Measurements from ENCODE around the gene KRTAP19-4. TPM values are rescaled to one million over a fixed set of nuclear protein-coding genes. Genes with fewer than 3 reads are reported as not detected.

The KRTAP19-4 gene
- not detected in 2 replicates for total RNA-seq

GRCh38 chr21:30497065-30497464 is at the start of gene KRTAP19-4:
KRTAP19-4 (minus strand) TSS chr21:30497165; CDS start chr21:30497110, 55 bp downstream.

DNA sequence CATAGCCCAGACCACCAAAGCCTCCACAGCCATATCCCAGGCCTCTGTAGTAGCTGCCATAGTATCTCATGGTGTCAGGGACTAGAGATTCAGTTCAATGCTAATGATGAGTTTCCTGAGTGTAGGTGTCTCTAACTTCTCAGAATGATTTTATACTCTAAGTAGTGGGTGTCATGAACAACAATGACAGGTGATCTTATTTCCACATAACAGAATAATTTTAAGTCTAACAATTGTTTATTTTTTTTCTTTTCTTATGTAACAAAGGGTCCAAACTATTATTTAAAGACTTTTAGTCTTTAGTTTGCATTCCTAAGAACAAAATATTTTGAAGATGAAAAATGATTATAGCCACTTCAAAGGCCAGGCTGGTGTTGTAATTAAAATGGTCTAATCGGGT is 44.8 kb upstream of the KRTAP19-4 start, which contains the start of gene KRTAP19-6:
KRTAP19-6 (minus strand) TSS at position 101 of the 400 bp plus-strand sequence; CDS start at position 70, 31 bp downstream.

DNA sequence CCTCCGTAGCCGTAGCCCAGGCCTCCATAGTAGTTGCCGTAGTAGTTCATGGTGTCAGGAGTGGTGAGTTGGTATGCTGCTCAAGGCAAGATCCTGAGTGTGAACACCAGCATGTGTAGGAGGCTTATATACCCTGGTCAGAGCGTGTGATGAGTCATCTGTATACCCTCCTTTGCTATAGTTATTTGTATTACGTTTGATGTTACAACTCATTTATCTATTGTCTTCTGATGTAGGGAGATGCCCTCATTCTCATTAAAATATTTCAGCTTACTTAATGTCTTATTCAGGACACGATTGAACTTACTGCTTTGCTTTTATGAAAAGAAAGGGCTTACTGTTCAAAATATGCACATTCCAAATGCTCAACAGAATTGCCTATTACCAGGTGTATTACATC is 5.1 kb upstream of the KRTAP19-4 start, which contains the start of gene KRTAP19-5:
KRTAP19-5 (minus strand) TSS at position 101 of the 400 bp plus-strand sequence; CDS start at position 50, 51 bp downstream.

GRCh38 chr21:30491963-30492428 is 5.0 kb downstream of the KRTAP19-4 start, which contains the start of gene KRTAP19-3:
KRTAP19-3 (minus strand) TSS chr21:30492013; CDS start chr21:30491957, 56 bp downstream.

DNA sequence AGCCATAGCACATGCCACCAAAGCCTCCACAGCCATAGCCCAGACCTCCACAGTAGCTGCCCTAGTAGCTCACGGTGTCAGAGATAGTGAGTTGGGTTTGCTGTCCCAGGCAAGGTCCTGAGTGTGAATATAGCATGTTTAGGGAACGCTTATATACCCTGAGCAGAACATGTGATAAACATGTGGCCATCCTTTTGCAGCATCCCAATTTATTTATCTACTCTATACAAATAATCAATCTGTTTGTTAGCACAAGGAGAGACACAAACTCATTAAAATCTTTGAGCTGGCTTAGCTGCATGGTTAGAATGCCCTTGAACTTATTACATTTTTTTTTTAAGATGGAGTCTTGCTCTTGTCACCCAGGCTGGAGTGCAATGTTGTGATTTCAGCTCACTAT is 9.6 kb downstream of the KRTAP19-4 start, which contains the start of gene KRTAP19-2:
KRTAP19-2 (minus strand) TSS at position 101 of the 400 bp plus-strand sequence; CDS start at position 13, 88 bp downstream.

DNA sequence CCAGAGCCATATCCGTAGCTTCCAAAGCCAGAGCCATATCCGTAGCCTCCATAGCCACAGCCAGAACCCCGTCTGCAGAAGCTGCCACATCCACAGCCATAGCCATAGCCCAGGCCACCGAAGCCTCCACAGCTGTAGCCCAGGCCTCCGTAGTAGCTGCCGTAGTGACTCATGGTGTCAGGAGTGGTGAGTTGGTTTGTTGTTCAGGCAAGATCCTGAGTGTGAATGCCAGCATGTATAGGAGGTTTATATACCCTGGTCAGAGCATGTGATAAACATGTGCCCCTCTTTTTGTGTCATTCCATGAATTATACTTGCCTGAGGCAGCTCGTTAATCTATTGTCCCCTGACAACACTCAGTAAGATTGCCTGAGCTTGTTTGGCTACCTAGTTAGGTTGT is 16.8 kb downstream of the KRTAP19-4 start, which contains the start of gene KRTAP19-1:
KRTAP19-1 (minus strand) TSS at position 223 of the 400 bp plus-strand sequence; CDS start at position 173, 50 bp downstream.

Other genes with a start within 250 kb of the KRTAP19-4 start
- not detected in 2 replicates for gene KRTAP24-1, start 214.2 kb downstream of the KRTAP19-4 start, total RNA-seq
- gene KRTAP25-1, start 207.7 kb downstream of the KRTAP19-4 start, total RNA-seq = not detected in 2 replicates
- gene KRTAP26-1, start 176.8 kb downstream of the KRTAP19-4 start, total RNA-seq = not detected in 2 replicates
- not detected in 2 replicates for gene KRTAP27-1, start 159.5 kb downstream of the KRTAP19-4 start, total RNA-seq
- not detected in 2 replicates for gene KRTAP23-1, start 148.6 kb downstream of the KRTAP19-4 start, total RNA-seq
- gene KRTAP13-2, start 124.9 kb downstream of the KRTAP19-4 start, total RNA-seq = not detected in 2 replicates
- not detected in 2 replicates for gene KRTAP13-1, start 101.1 kb downstream of the KRTAP19-4 start, total RNA-seq
- gene KRTAP13-3, start 71.2 kb downstream of the KRTAP19-4 start, total RNA-seq = not detected in 2 replicates
- gene KRTAP13-4, start 66.9 kb downstream of the KRTAP19-4 start, total RNA-seq = not detected in 2 replicates
- not detected in 2 replicates for gene KRTAP15-1, start 56.9 kb downstream of the KRTAP19-4 start, total RNA-seq
- gene KRTAP19-1, start 16.8 kb downstream of the KRTAP19-4 start, total RNA-seq = not detected in 2 replicates
- gene KRTAP19-2, start 9.7 kb downstream of the KRTAP19-4 start, total RNA-seq = not detected in 2 replicates
- not detected in 2 replicates for gene KRTAP19-3, start 5.2 kb downstream of the KRTAP19-4 start, total RNA-seq
- gene KRTAP19-5, start 5.0 kb upstream of the KRTAP19-4 start, total RNA-seq = not detected in 2 replicates
- not detected in 2 replicates for gene KRTAP19-6, start 44.7 kb upstream of the KRTAP19-4 start, total RNA-seq
- not detected in 2 replicates for gene KRTAP19-7, start 64.1 kb upstream of the KRTAP19-4 start, total RNA-seq
- gene KRTAP22-2, start 93.2 kb upstream of the KRTAP19-4 start, total RNA-seq = not detected in 2 replicates
- gene KRTAP6-3, start 95.3 kb upstream of the KRTAP19-4 start, total RNA-seq = not detected in 2 replicates
- gene KRTAP6-2, start 101.7 kb upstream of the KRTAP19-4 start, total RNA-seq = not detected in 2 replicates
- not detected in 2 replicates for gene KRTAP22-1, start 103.9 kb upstream of the KRTAP19-4 start, total RNA-seq
- gene KRTAP6-1, start 116.8 kb upstream of the KRTAP19-4 start, total RNA-seq = not detected in 2 replicates
- gene KRTAP20-1, start 119.3 kb upstream of the KRTAP19-4 start, total RNA-seq = not detected in 2 replicates
- not detected in 2 replicates for gene KRTAP20-4, start 123.5 kb upstream of the KRTAP19-4 start, total RNA-seq
- not detected in 2 replicates for gene KRTAP20-2, start 138.0 kb upstream of the KRTAP19-4 start, total RNA-seq
- not detected in 2 replicates for gene KRTAP20-3, start 145.7 kb upstream of the KRTAP19-4 start, total RNA-seq
- gene KRTAP21-3, start 221.6 kb upstream of the KRTAP19-4 start, total RNA-seq = not detected in 2 replicates

Data from regular cardiac myocyte (primary cell).